Coronary artery (tissue), 2 donors: Measurements from ENCODE around the gene SMC3.

Source experiments
- DNase-seq: peaks from one replicate; pipeline ENCODE4 v3.0.0-alpha.2; 2017; ENCODE audit warnings: low spot score
- H3K27ac ChIP-seq, 2 donors: fragments of 200-600 bp; sonication (generic); one replicate each; pipeline ENCODE4 v1.5.1; 2016 to 2019
- H3K4me3 ChIP-seq: fragments of 200-600 bp; sonication (generic); 2 replicates; pipeline ENCODE4 v1.5.1; 2016; ENCODE audit warnings: mild to moderate bottlenecking, moderate library complexity
- TF ChIP-seq, protein P1 (sequence below): fragments of 200-600 bp; sonication (generic); IDR thresholded peaks from one replicate; pipeline ENCODE4 v1.5.1; 2019; ENCODE audit warnings: antibody characterized with exemption

The SMC3 gene

GRCh38 chr10:110546499-110547110 lies 20.9 kb upstream of the SMC3 start:
- TF ChIP-seq, protein P1, sequence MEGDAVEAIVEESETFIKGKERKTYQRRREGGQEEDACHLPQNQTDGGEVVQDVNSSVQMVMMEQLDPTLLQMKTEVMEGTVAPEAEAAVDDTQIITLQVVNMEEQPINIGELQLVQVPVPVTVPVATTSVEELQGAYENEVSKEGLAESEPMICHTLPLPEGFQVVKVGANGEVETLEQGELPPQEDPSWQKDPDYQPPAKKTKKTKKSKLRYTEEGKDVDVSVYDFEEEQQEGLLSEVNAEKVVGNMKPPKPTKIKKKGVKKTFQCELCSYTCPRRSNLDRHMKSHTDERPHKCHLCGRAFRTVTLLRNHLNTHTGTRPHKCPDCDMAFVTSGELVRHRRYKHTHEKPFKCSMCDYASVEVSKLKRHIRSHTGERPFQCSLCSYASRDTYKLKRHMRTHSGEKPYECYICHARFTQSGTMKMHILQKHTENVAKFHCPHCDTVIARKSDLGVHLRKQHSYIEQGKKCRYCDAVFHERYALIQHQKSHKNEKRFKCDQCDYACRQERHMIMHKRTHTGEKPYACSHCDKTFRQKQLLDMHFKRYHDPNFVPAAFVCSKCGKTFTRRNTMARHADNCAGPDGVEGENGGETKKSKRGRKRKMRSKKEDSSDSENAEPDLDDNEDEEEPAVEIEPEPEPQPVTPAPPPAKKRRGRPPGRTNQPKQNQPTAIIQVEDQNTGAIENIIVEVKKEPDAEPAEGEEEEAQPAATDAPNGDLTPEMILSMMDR, result no peak
- DNase-seq, result no peak
- Histone ChIP-seq H3K27ac (no peak overlapping the region), H3K4me3 (no peak overlapping the region)

- TF ChIP-seq, protein P1, result peak; percentile 46
- DNase-seq, result no peak
- no peak overlapping the region for H3K27ac ChIP-seq
Observed at GRCh38 chr10:110547139-110547761, 20.2 kb upstream of the SMC3 start.

GRCh38 chr10:110548002-110548401 lies 19.5 kb upstream of the SMC3 start:
- TF ChIP-seq, protein P1, result no peak
- Histone ChIP-seq H3K4me3 (no peak overlapping the region), H3K27ac (no peak overlapping the region)
- no peak for DNase-seq

More at GRCh38 chr10:110547139-110547761, 20.2 kb upstream of the SMC3 start:
- H3K4me3 ChIP-seq, result no peak overlapping the region

- H3K27ac ChIP-seq, result no peak overlapping the region
- DNase-seq, result no peak
- TF ChIP-seq, protein P1, result no peak
- H3K4me3 ChIP-seq, result no peak overlapping the region
Observed at GRCh38 chr10:110549211-110549610, 18.3 kb upstream of the SMC3 start.

- no peak overlapping the region for H3K27ac ChIP-seq
- TF ChIP-seq, protein P1, result no peak
- DNase-seq, result no peak
- H3K4me3 ChIP-seq, result no peak overlapping the region
Observed at GRCh38 chr10:110553905-110554304, 13.6 kb upstream of the SMC3 start.

GRCh38 chr10:110556296-110556695 lies 11.2 kb upstream of the SMC3 start:
- TF ChIP-seq, protein P1, result no peak
- H3K4me3 ChIP-seq, result no peak overlapping the region
- DNase-seq, result no peak
- H3K27ac ChIP-seq, result no peak overlapping the region
